HG02840 (cell line): ENCODE results near the gene TNNC1.

Experiments
- ATAC-seq: cut with Tn5 transposase; IDR thresholded peaks from one replicate; pipeline ENCODE4 v1.9.1; 2021; ENCODE audit warnings: mild to moderate bottlenecking, moderate library complexity, moderate number of reproducible peaks; ENCODE audit not compliant: unreplicated experiment, low FRiP score

The TNNC1 gene

GRCh38 chr3:52443791-52444687, 9.8 kb downstream of the TNNC1 start:
- ATAC-seq, result no peak

GRCh38 chr3:52443268-52443610, 10.6 kb downstream of the TNNC1 start:
- no peak for ATAC-seq

GRCh38 chr3:52442409-52443267, 11.2 kb downstream of the TNNC1 start:
- no peak for ATAC-seq

- ATAC-seq, result no peak
Measured at GRCh38 chr3:52441772-52442332, 12.0 kb downstream of the TNNC1 start.

GRCh38 chr3:52441091-52441771, 12.6 kb downstream of the TNNC1 start:
- ATAC-seq, result no peak

GRCh38 chr3:52440671-52441070, 13.2 kb downstream of the TNNC1 start:
- ATAC-seq, result no peak

GRCh38 chr3:52440249-52440551, 13.6 kb downstream of the TNNC1 start:
- no peak for ATAC-seq

- ATAC-seq, result no peak
Measured at GRCh38 chr3:52439426-52440248, 14.2 kb downstream of the TNNC1 start.

- ATAC-seq, result no peak
Measured at GRCh38 chr3:52438579-52439425, 15.0 kb downstream of the TNNC1 start.

GRCh38 chr3:52438104-52438376, 15.8 kb downstream of the TNNC1 start:
- ATAC-seq, result no peak

- no peak for ATAC-seq
Measured at GRCh38 chr3:52437326-52438103, 16.3 kb downstream of the TNNC1 start.

GRCh38 chr3:52436500-52437149, 17.2 kb downstream of the TNNC1 start:
- ATAC-seq, result no peak

GRCh38 chr3:52435246-52436101, 18.4 kb downstream of the TNNC1 start:
- ATAC-seq, result no peak

- no peak for ATAC-seq
Measured at GRCh38 chr3:52434491-52435115, 19.2 kb downstream of the TNNC1 start.

GRCh38 chr3:52433996-52434479, 19.8 kb downstream of the TNNC1 start:
- ATAC-seq, result no peak

- no peak for ATAC-seq
Measured at GRCh38 chr3:52433328-52433995, 20.4 kb downstream of the TNNC1 start.
